ENCODE measurements around the gene MTUS2. TPM values are rescaled to one million over a fixed set of nuclear protein-coding genes. Genes with fewer than 3 reads are reported as not detected.

MTUS2 gene
- total RNA-seq, 1 donor from 2014 or later = 6.8 TPM

DNA sequence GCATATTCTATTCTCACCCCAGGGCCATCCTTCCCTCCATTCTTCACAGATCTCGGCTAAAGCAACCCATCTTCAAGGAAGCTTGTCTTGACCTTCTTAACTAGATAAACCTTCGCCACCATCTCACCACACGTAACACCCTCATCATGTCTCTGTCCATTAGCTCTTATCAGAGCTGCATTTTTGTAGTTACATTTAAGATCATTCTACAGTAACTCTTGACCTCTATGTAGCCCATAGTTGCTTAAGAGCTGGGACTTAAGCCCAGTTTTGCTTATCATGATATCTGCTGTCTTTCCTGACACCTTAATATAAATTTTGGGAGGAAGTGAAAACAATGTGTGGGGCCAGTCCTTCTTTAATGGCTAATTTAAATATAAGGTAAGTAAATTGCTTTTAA, 345.1 kb downstream of the MTUS2 start:
- Mint-ChIP-seq H3K27ac (ENCODE audit: unreplicated experiment) (no peak overlapping the region), H3K27me3 (ENCODE audit: unreplicated experiment) (no peaks in the 10 kb centered on the region), H3K4me3 (ENCODE audit: unreplicated experiment) (no peak overlapping the region), H3K36me3 (ENCODE audit: unreplicated experiment) (no peaks in the 10 kb centered on the region), H3K4me1 (ENCODE audit: low read depth, unreplicated experiment) (peaks cover 16% of the 10 kb centered on the region), H3K9me3 (ENCODE audit: unreplicated experiment) (peaks cover 3% of the 10 kb centered on the region)
- no peak for DNase-seq
- TF ChIP-seq, protein P1, sequence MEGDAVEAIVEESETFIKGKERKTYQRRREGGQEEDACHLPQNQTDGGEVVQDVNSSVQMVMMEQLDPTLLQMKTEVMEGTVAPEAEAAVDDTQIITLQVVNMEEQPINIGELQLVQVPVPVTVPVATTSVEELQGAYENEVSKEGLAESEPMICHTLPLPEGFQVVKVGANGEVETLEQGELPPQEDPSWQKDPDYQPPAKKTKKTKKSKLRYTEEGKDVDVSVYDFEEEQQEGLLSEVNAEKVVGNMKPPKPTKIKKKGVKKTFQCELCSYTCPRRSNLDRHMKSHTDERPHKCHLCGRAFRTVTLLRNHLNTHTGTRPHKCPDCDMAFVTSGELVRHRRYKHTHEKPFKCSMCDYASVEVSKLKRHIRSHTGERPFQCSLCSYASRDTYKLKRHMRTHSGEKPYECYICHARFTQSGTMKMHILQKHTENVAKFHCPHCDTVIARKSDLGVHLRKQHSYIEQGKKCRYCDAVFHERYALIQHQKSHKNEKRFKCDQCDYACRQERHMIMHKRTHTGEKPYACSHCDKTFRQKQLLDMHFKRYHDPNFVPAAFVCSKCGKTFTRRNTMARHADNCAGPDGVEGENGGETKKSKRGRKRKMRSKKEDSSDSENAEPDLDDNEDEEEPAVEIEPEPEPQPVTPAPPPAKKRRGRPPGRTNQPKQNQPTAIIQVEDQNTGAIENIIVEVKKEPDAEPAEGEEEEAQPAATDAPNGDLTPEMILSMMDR (IDR thresholded peaks at IDR 0.05; ENCODE audit: partially characterized antibody, unreplicated experiment) = no peak

- no peak for DNase-seq
- Mint-ChIP-seq H3K27me3 (ENCODE audit: unreplicated experiment) (no peaks in the 10 kb centered on the region), H3K27ac (ENCODE audit: unreplicated experiment) (no peak overlapping the region)
Observed at GRCh38 chr13:29165840-29166239, 345.7 kb downstream of the MTUS2 start.

GRCh38 chr13:29170436-29171082, 350.4 kb downstream of the MTUS2 start:
- TF ChIP-seq, protein P1 (IDR thresholded peaks at IDR 0.05; ENCODE audit: partially characterized antibody, unreplicated experiment) = no peak
- Mint-ChIP-seq H3K9me3 (ENCODE audit: unreplicated experiment) (no peaks in the 10 kb centered on the region), H3K27ac (ENCODE audit: unreplicated experiment) (no peak overlapping the region), H3K27me3 (ENCODE audit: unreplicated experiment) (no peaks in the 10 kb centered on the region), H3K4me3 (ENCODE audit: unreplicated experiment) (no peak overlapping the region), H3K36me3 (ENCODE audit: unreplicated experiment) (no peaks in the 10 kb centered on the region), H3K4me1 (ENCODE audit: low read depth, unreplicated experiment) (no peaks in the 10 kb centered on the region)
- no peak for DNase-seq

More at GRCh38 chr13:29165840-29166239, 345.7 kb downstream of the MTUS2 start:
- Mint-ChIP-seq H3K36me3 (ENCODE audit: unreplicated experiment) (no peaks in the 10 kb centered on the region), H3K4me1 (ENCODE audit: low read depth, unreplicated experiment) (peaks cover 15% of the 10 kb centered on the region), H3K4me3 (ENCODE audit: unreplicated experiment) (no peak overlapping the region), H3K9me3 (ENCODE audit: unreplicated experiment) (peaks cover 3% of the 10 kb centered on the region)
- TF ChIP-seq, protein P1 (IDR thresholded peaks at IDR 0.05; ENCODE audit: partially characterized antibody, unreplicated experiment) = no peak

DNA sequence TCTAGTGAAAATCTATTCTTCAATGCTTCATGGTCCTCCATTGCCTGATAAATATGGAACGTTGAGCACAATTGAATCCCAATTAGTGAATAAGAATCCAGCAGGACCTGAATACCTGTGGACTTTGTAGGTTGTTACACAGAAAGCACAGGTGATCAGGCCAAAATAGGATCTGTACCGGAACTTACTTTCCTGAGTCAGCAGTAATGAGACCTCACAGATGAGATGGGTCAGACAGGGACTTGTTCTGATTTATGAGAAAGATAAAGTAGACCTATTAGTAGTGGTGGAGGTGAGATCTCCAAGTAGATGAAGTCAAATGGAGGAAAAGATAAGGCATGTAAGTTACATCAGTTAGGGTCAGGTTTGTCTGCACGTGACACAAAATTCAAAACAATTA, 351.1 kb downstream of the MTUS2 start:
- H3K4me1 Mint-ChIP-seq (ENCODE audit: low read depth, unreplicated experiment) = peaks cover 4% of the 10 kb centered on the region
- H3K9me3 Mint-ChIP-seq (ENCODE audit: unreplicated experiment) = no peaks in the 10 kb centered on the region
- no peak overlapping the region for H3K4me3 Mint-ChIP-seq (ENCODE audit: unreplicated experiment)
- TF ChIP-seq, protein P1 (IDR thresholded peaks at IDR 0.05; ENCODE audit: partially characterized antibody, unreplicated experiment) = no peak
- H3K36me3 Mint-ChIP-seq (ENCODE audit: unreplicated experiment) = no peaks in the 10 kb centered on the region
- H3K27me3 Mint-ChIP-seq (ENCODE audit: unreplicated experiment) = no peaks in the 10 kb centered on the region
- no peak for DNase-seq
- no peak overlapping the region for H3K27ac Mint-ChIP-seq (ENCODE audit: unreplicated experiment)

- TF ChIP-seq, protein P1 (IDR thresholded peaks at IDR 0.05; ENCODE audit: partially characterized antibody, unreplicated experiment) = no peak
- H3K36me3 Mint-ChIP-seq (ENCODE audit: unreplicated experiment) = no peaks in the 10 kb centered on the region
- H3K27me3 Mint-ChIP-seq (ENCODE audit: unreplicated experiment) = no peaks in the 10 kb centered on the region
- H3K9me3 Mint-ChIP-seq (ENCODE audit: unreplicated experiment) = no peaks in the 10 kb centered on the region
- peaks cover 5% of the 10 kb centered on the region for H3K4me1 Mint-ChIP-seq (ENCODE audit: low read depth, unreplicated experiment)
- H3K27ac Mint-ChIP-seq (ENCODE audit: unreplicated experiment) = no peak overlapping the region
- no peak overlapping the region for H3K4me3 Mint-ChIP-seq (ENCODE audit: unreplicated experiment)
- no peak for DNase-seq
Observed at GRCh38 chr13:29174093-29174492, 354.0 kb downstream of the MTUS2 start.

Data from glutamatergic neuron (in vitro differentiated cells).